ENCODE measurements around the gene EFCAB9. TPM values are rescaled to one million over a fixed set of nuclear protein-coding genes. Genes with fewer than 3 reads are reported as not detected.

Gene EFCAB9
- total and polyA plus RNA-seq, 4 donors: not detected

DNA sequence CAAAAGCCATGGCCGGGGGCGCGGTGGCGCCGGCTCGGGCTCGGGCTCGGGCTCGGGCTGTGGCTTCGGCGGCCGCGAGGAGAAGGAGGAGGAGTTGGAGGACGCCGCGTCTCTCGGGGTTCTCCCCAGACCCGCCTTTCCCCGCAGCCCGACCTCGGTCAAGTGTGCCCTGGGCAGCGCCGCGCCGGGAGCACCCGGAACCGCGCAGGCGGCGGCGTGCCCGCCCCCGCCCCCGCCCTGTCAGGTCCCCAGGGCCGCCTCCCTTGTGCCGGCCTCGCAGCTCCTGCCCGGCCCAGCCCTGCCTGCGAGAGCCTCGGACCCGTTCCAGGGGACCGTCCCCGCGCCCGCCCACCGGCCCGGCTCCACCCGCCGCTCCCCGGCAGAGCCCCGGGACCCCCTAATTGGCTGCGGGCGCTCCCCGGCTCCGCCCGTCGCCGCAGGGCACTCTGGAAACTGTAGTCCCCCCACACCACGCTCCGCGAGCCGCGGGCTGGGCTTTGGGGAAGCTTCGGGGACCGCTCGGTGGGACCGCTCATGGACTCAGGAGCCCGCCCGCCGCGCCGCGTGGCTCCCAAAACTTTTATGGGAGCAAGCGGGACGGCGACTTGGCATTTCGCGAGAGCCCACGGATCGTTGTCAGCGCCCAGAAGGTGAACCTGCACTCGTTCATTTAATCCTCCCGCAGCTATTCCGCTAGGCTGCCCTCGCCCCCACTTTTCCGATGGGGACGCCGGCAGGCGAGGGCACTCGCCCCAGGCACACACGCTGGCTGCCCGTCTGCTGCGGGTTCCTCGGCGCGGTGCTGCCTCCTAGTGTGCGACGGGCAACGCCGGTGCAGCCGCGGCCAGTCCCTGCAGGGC is 5.7 kb upstream of the EFCAB9 start, which contains the start of gene STK10 (continued):
- TF ChIP-seq, protein P1, sequence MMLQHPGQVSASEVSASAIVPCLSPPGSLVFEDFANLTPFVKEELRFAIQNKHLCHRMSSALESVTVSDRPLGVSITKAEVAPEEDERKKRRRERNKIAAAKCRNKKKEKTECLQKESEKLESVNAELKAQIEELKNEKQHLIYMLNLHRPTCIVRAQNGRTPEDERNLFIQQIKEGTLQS (IDR thresholded peaks at IDR 0.05): no peak
- TF ChIP-seq TAF1 (conservative IDR thresholded peaks at IDR 0.05) (no peak), NR2F2 (IDR thresholded peaks at IDR 0.05) (peak; percentile 23), SP1 (IDR thresholded peaks at IDR 0.05) (peak; percentile 12), RXRA (IDR thresholded peaks at IDR 0.05) (peak in 1 of 2 donors; percentile 45)
- TF ChIP-seq, protein P2, sequence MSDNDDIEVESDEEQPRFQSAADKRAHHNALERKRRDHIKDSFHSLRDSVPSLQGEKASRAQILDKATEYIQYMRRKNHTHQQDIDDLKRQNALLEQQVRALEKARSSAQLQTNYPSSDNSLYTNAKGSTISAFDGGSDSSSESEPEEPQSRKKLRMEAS (IDR thresholded peaks at IDR 0.05): peak; percentile 25
- TF ChIP-seq, protein P3, sequence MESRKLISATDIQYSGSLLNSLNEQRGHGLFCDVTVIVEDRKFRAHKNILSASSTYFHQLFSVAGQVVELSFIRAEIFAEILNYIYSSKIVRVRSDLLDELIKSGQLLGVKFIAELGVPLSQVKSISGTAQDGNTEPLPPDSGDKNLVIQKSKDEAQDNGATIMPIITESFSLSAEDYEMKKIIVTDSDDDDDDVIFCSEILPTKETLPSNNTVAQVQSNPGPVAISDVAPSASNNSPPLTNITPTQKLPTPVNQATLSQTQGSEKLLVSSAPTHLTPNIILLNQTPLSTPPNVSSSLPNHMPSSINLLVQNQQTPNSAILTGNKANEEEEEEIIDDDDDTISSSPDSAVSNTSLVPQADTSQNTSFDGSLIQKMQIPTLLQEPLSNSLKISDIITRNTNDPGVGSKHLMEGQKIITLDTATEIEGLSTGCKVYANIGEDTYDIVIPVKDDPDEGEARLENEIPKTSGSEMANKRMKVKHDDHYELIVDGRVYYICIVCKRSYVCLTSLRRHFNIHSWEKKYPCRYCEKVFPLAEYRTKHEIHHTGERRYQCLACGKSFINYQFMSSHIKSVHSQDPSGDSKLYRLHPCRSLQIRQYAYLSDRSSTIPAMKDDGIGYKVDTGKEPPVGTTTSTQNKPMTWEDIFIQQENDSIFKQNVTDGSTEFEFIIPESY (IDR thresholded peaks at IDR 0.05): no peak

DNA sequence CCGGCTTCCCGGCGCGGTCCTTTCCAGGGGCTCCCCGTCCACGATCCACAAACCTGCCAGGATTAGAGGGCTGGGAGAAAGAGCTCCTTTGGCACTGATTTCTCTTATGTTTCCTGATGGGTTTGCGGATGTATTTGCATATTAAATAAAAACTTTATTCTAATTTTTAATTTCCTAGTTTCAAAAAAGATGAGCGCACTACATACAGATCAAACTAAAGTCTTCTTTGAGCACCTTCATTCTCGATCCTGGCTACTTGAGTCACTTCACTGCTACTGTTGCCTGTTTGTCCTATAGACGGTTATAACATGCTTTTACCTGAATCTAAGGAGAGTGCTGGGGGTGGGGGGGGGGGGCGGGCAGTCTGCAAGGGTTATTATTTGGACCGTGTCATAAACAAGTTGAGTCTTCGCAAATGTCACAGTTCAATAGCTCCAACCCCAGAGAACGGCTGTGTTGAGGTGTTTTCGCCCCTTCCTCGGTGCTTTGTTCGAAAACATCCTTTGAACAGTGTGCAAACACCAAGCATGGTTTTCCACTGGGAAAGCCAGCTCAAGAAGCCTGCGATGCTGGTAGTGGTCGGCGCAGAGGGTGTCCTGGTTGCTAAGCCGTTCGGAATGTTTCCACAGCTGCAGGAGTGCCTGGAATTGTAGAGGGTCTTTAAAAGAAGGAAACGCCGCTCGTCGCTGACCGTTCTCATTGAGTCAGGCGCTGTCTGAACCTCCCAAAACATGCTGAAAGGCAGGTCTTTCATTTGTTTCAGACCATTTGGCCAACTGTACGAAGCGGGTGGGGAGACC is 4.9 kb upstream of the EFCAB9 start:
- H3K9ac ChIP-seq (ENCODE audit: low read depth in 1 of 2, low read length in 2 of 2): peak overlapping the region in 1 of 2 donors; percentile 85
- WGBS: 34% methylated on average over 30 of the region's 30 CpGs
- TF ChIP-seq, protein P4, sequence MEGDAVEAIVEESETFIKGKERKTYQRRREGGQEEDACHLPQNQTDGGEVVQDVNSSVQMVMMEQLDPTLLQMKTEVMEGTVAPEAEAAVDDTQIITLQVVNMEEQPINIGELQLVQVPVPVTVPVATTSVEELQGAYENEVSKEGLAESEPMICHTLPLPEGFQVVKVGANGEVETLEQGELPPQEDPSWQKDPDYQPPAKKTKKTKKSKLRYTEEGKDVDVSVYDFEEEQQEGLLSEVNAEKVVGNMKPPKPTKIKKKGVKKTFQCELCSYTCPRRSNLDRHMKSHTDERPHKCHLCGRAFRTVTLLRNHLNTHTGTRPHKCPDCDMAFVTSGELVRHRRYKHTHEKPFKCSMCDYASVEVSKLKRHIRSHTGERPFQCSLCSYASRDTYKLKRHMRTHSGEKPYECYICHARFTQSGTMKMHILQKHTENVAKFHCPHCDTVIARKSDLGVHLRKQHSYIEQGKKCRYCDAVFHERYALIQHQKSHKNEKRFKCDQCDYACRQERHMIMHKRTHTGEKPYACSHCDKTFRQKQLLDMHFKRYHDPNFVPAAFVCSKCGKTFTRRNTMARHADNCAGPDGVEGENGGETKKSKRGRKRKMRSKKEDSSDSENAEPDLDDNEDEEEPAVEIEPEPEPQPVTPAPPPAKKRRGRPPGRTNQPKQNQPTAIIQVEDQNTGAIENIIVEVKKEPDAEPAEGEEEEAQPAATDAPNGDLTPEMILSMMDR (IDR thresholded peaks at IDR 0.05; ENCODE audit: low read depth, low read length, missing input control): no peak
- peak; percentile 7 for TF ChIP-seq NR2F2 (IDR thresholded peaks at IDR 0.05)

DNA sequence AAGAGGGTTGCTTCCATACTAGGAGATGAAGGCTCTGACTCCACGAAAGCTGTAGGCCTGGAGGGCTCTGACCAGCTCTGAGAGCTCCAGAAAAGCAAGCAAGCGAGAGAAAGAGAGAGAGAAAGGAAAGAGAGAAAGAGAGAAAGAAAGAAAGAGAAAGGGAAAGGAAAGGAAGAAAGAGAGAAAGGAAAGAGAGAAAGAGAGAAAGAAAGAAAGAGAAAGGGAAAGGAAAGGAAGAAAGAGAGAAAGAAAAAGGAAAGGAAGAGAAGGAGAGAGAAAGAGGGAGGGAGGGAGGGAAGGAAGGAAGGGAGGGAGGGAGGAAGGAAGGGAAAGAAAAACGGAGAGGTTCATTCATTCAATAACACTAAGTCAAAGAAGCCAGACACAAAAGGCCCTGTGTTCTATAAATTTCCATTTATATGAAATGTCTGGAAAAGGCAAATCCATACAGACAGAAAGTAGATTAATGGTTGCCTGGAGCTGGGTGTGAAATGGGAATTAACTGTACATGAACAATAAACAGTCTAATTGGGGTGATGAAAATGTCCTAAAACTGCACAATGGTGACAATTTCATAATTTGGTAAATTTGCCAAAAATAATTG is 4.2 kb upstream of the EFCAB9 start:
- no peak overlapping the region for H3K27ac ChIP-seq (ENCODE audit: low read depth in 1 of 2, low read length in 2 of 2)
- H3K9ac ChIP-seq (ENCODE audit: low read depth in 1 of 2, low read length in 2 of 2): no peak overlapping the region
- no peak for DNase-seq (ENCODE audit: low spot score)
- H3K36me3 ChIP-seq (ENCODE audit: control insufficient read depth in 4 of 4, insufficient read depth in 3 of 4, low read depth in 1 of 4, low read length in 3 of 4): no peaks in the 10 kb centered on the region
- 74% methylated on average over 3 of the region's 3 CpGs for WGBS
- H3K9me3 ChIP-seq (ENCODE audit: control insufficient read depth in 4 of 4, low read length in 3 of 4): no peaks in the 10 kb centered on the region
- TF ChIP-seq YY1 (IDR thresholded peaks at IDR 0.05): no peak
- TF ChIP-seq RAD21 (IDR thresholded peaks at IDR 0.05): no peak
- TF ChIP-seq, protein P3 (IDR thresholded peaks at IDR 0.05): no peak
- no peak for TF ChIP-seq FOXA1 (IDR thresholded peaks at IDR 0.05)
- TF ChIP-seq, protein P2 (IDR thresholded peaks at IDR 0.05): no peak
- TF ChIP-seq, protein P1 (IDR thresholded peaks at IDR 0.05): no peak
- no peak for TF ChIP-seq NR2F2 (IDR thresholded peaks at IDR 0.05)
- no peak for TF ChIP-seq FOXA2 (IDR thresholded peaks at IDR 0.05)
- no peak overlapping the region for H3K4me3 ChIP-seq (ENCODE audit: low read depth in 1 of 3, low read length in 3 of 3)
- no peaks in the 10 kb centered on the region for H3K27me3 ChIP-seq (ENCODE audit: control insufficient read depth in 4 of 4, insufficient read depth in 4 of 4, low read length in 3 of 4)
- H3K4me1 ChIP-seq (ENCODE audit: control insufficient read depth in 4 of 4, insufficient read depth in 4 of 4, low read length in 3 of 4): peaks cover 0 to 16% (median 4%) of the 10 kb centered on the region in 4 donors

More for the DNA sequence above, 4.9 kb upstream of the EFCAB9 start:
- no peaks in the 10 kb centered on the region for H3K27me3 ChIP-seq (ENCODE audit: control insufficient read depth in 4 of 4, insufficient read depth in 4 of 4, low read length in 3 of 4)
- H3K9me3 ChIP-seq (ENCODE audit: control insufficient read depth in 4 of 4, low read length in 3 of 4): no peaks in the 10 kb centered on the region
- no peak overlapping the region for H3K27ac ChIP-seq (ENCODE audit: low read depth in 1 of 2, low read length in 2 of 2)
- peaks cover 0 to 16% (median 4%) of the 10 kb centered on the region in 4 donors for H3K4me1 ChIP-seq (ENCODE audit: control insufficient read depth in 4 of 4, insufficient read depth in 4 of 4, low read length in 3 of 4)
- DNase-seq (ENCODE audit: low spot score): no peak
- H3K36me3 ChIP-seq (ENCODE audit: control insufficient read depth in 4 of 4, insufficient read depth in 3 of 4, low read depth in 1 of 4, low read length in 3 of 4): no peaks in the 10 kb centered on the region
- peak overlapping the region in 1 of 3 donors; percentile 71 for H3K4me3 ChIP-seq (ENCODE audit: low read depth in 1 of 3, low read length in 3 of 3)
